Measurements from ENCODE around the gene ZXDC.
A peak's percentile ranks its signal among the peaks of the same experiment; 100 is the strongest.

ZXDC gene, protein sequence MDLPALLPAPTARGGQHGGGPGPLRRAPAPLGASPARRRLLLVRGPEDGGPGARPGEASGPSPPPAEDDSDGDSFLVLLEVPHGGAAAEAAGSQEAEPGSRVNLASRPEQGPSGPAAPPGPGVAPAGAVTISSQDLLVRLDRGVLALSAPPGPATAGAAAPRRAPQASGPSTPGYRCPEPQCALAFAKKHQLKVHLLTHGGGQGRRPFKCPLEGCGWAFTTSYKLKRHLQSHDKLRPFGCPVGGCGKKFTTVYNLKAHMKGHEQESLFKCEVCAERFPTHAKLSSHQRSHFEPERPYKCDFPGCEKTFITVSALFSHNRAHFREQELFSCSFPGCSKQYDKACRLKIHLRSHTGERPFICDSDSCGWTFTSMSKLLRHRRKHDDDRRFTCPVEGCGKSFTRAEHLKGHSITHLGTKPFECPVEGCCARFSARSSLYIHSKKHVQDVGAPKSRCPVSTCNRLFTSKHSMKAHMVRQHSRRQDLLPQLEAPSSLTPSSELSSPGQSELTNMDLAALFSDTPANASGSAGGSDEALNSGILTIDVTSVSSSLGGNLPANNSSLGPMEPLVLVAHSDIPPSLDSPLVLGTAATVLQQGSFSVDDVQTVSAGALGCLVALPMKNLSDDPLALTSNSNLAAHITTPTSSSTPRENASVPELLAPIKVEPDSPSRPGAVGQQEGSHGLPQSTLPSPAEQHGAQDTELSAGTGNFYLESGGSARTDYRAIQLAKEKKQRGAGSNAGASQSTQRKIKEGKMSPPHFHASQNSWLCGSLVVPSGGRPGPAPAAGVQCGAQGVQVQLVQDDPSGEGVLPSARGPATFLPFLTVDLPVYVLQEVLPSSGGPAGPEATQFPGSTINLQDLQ

DNA sequence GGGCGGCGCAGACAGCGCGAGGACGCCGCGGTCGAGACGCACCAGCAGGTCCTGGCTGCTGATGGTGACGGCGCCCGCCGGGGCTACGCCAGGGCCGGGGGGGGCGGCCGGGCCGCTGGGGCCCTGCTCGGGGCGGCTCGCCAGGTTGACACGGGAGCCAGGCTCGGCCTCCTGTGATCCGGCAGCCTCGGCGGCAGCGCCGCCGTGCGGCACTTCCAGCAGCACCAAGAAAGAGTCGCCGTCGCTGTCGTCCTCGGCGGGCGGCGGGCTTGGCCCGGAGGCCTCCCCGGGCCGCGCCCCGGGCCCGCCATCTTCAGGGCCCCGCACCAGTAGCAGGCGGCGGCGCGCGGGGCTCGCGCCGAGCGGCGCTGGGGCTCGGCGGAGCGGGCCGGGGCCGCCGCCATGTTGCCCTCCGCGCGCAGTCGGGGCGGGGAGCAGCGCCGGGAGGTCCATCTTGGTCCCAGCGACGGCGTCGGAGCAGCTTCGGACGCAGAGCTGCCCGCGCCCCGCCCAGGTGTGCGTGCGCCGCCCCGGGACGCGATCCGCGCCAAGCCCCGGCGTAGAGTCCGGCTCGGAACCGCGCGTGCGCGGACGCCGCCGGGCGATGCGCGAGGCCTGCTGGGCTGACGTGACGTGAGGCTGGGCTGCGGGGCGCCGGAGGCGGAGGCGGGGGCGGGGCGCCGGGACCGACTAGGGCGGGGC lies at the start of gene ZXDC:
Gene ZXDC, minus strand, starts transcription at position 479 of the 702 bp plus-strand sequence. Its CDS starts 26 bp downstream, at position 453.
- Mint-ChIP-seq H3K9me3 (no peaks in the 10 kb centered on the region), H3K27me3 (no peaks in the 10 kb centered on the region), H3K27ac (peak within 1 kb of the TSS; percentile 92), H3K4me3 (peak within 1 kb of the TSS; percentile 96), H3K36me3 (ENCODE audit: low read depth) (peaks cover 28% of the 10 kb centered on the region), H3K4me1 (ENCODE audit: low read depth) (peaks cover 44% of the 10 kb centered on the region)

DNA sequence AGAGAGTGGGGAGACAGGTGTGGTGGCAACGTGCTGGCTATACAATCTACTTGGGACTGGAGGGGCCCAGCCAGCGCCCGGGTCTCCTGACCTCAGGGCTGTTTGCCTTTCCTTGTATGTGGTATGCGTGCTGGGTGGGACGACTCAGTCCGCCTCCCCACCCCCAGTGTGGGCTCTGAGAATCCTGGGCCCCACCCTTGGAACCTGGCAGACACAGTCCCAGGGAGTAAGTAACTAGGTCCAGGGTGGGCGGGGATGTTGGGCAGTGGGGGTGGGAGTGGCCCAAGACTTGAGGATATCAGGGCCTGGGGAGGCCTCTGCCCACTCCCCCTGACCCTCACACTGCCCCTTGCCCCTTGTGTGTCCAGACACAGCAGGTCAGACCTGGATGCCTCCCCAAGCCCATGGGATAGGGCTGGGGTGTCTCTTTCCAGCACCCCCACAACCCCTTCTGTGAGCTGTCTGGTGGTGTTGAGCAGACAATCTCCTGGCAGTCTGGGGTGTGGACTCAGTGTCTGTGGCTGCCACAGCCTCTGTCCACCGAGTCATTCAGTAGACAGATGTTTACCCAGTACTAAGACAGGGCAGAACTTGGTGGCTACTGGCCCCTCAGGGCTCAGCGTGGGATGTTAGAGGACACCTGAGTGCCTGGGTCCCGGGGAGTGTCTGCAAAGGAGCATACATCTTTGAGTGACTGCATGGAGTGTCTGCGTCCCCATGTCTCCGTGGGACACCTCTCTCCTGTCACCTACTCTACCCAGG lies 49.6 kb upstream of the ZXDC start:
- Mint-ChIP-seq H3K36me3 (ENCODE audit: low read depth) (no peaks in the 10 kb centered on the region), H3K4me1 (ENCODE audit: low read depth) (no peaks in the 10 kb centered on the region), H3K4me3 (no peak overlapping the region), H3K9me3 (no peaks in the 10 kb centered on the region), H3K27me3 (peaks cover 18% of the 10 kb centered on the region), H3K27ac (no peak overlapping the region)

DNA sequence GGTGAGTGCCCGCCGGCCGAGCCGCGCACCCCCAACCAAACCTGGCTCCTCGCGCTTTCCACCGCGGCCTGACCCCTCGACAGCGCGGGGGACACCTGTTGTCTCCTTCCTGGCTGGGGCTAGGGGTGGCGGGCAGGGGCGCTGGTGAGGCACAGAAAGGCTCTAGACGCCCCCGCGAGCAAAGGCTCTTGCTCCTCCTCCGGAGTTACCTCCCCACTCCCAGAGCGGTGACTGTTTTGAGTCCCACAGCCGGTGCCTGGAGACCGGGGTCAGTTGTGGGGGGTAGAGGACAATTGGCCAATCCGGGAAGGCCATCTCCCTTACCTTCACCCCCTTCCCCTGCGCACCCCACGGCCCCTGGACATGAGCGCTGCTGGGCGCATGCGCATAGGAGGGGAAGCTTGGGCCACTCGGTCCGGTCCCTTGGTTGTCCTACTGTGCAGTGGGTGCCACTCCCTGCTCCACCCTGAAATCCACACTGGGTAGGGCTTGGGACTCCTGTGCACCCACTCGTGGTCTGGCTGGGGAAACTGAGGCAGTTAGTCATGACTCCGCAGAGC lies 48.8 kb upstream of the ZXDC start:
- H3K9me3 Mint-ChIP-seq = no peaks in the 10 kb centered on the region
- peak overlapping the region; percentile 17 for H3K4me3 Mint-ChIP-seq
- no peaks in the 10 kb centered on the region for H3K4me1 Mint-ChIP-seq (ENCODE audit: low read depth)
- H3K27me3 Mint-ChIP-seq = peaks cover 18% of the 10 kb centered on the region
- no peak overlapping the region for H3K27ac Mint-ChIP-seq
- no peaks in the 10 kb centered on the region for H3K36me3 Mint-ChIP-seq (ENCODE audit: low read depth)

DNA sequence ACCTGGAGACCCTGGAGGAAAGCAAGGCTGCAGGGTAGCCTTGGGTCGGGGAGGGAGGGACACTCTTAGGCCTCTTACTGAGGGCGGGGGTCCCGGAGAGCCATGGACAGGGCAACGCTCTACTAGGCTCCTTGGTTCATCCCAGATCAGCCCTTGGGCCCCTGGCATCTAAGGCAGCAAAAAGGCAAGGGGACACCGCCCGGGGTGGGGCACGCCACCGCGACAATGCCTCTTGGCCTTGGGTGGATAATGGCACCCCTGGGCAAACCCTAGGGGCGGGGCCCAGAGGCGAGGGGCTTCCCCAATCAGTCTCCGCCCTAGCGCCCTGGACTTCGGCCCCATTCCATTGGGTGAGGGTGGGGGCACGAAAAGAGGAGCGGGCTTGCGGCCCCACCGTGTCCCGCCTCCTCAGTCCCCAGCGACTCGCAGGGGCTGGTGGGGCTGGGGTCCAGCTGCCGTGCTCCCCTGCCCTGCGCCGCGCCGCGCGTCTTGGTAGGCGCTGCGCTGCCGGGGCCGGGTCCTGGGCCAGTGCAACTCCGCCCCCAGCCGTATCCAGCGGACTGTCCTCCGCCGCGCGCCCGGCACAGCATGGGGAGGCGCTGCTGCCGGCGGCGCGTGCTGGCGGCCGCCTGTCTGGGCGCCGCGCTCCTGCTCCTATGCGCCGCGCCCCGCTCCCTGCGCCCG lies 48.2 kb upstream of the ZXDC start, which contains the start of gene CHST13:
Gene CHST13, plus strand, starts transcription at position 411 of the 684 bp plus-strand sequence. Its CDS starts 178 bp downstream, at position 589.
- Mint-ChIP-seq H3K4me3 (peak within 1 kb of the TSS; percentile 17), H3K27ac (no peak within 1 kb of the TSS), H3K27me3 (peaks cover 18% of the 10 kb centered on the region), H3K36me3 (ENCODE audit: low read depth) (no peaks in the 10 kb centered on the region), H3K9me3 (no peaks in the 10 kb centered on the region), H3K4me1 (ENCODE audit: low read depth) (no peaks in the 10 kb centered on the region)

DNA sequence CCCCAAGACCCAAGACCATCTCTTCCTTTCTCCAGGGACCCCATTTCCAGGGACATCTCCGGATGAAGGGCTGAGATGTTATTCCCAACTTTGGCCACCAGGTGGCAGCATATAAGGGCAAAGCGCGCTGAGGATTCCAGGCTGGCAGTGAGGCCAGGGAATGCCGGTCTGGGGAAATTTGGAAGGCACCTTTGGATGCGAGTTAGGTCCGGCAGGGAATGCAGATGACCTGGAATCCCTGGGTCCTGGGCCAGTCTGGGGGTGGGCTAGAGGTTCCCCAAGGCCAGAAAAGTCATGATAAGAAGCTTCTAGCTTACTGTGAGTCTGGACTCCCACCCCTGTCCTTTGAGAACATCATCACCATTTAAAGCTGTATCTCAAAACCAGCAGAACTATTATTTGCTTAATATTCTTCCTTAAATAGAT lies 46.7 kb upstream of the ZXDC start:
- no peak overlapping the region for H3K4me3 Mint-ChIP-seq
- H3K27me3 Mint-ChIP-seq = peaks cover 18% of the 10 kb centered on the region
- H3K27ac Mint-ChIP-seq = no peak overlapping the region
- no peaks in the 10 kb centered on the region for H3K4me1 Mint-ChIP-seq (ENCODE audit: low read depth)
- H3K36me3 Mint-ChIP-seq (ENCODE audit: low read depth) = no peaks in the 10 kb centered on the region
- no peaks in the 10 kb centered on the region for H3K9me3 Mint-ChIP-seq

DNA sequence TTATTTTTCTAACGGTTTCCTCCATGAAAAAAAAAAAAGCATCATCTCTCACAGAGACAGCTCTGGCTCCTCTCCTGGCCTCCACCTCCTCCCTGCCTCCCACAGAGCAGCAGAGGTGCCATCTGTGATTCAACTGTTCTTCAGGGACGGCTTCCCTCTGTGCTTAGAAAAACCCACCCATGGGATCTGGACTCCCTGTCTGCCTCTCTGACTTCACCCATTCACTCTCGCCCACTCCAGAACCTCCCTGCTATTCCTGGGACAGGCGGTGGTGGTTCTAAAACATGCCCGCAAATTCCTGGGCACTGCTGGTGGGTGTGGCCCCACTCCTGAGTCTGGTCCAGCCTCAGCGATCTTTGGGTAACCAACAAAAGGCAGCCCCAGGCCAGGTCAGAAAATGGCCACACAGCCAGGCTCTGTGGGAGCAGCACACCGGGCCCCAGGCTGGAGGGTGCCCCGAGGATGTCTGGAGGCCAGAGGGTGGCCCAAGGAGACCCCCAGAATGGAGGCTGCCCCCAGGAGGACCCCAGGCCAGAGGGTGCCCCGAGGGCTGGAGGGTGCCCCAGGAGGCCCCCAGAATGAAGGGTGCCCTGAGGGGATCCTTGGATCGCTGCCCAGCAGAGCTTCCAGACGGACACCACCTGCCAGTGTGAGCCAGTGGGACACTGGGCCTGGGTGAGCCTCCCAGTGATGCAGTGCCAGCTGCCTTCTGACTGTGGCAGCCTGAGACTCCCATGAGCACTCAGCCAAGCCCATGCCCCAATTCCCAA lies 45.6 kb upstream of the ZXDC start:
- H3K27ac Mint-ChIP-seq = no peak overlapping the region
- H3K4me1 Mint-ChIP-seq (ENCODE audit: low read depth) = no peaks in the 10 kb centered on the region
- H3K9me3 Mint-ChIP-seq = no peaks in the 10 kb centered on the region
- no peaks in the 10 kb centered on the region for H3K36me3 Mint-ChIP-seq (ENCODE audit: low read depth)
- H3K4me3 Mint-ChIP-seq = no peak overlapping the region
- peaks cover 18% of the 10 kb centered on the region for H3K27me3 Mint-ChIP-seq

DNA sequence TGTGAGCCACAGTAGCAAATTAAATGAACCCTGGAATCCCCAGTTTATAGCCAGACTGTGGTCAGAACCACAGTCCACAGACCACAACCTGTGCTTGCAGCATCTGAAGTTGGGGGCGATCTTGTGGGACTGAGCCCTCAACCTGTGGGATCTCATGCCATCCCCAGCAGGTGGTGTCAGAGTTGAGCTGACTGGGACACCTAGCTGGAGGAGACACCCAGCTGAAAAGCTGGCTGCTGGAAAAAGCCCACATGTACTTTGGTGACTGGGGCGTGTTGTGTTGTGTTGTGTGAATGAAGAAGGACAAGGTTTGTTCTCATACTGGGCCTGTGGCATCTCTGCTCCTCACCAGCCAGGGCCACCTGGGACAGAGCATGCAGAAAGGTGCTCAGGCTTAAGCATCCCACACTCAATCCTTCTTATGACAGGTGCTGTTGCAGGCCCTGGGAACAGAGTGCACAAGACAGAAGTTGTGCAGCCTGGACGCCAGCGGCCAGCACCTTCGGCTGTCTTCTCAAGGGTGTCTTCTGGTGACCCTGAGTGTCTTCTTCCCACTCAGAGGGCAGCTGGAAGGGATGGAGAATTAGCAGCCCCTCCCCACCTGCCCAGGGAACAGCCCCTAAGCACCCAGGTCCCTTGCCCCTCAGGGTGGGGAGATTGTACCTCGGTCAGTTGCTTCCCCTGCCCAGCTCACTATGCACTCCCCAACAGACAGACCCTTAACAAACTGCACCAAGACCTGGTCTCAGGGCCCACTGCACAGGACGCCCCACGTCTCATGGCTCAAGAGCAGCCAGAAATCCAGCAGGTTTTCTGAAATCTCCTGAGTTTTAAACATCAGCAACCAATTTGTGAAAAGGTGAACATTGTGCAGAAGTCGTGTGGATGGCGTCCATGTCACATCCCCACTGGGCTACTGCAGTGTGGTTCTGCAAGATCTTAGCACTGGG lies 44.1 kb upstream of the ZXDC start:
- Mint-ChIP-seq H3K9me3 (no peaks in the 10 kb centered on the region), H3K4me3 (no peak overlapping the region), H3K27ac (no peak overlapping the region), H3K27me3 (peaks cover 18% of the 10 kb centered on the region), H3K4me1 (ENCODE audit: low read depth) (no peaks in the 10 kb centered on the region), H3K36me3 (ENCODE audit: low read depth) (no peaks in the 10 kb centered on the region)

DNA sequence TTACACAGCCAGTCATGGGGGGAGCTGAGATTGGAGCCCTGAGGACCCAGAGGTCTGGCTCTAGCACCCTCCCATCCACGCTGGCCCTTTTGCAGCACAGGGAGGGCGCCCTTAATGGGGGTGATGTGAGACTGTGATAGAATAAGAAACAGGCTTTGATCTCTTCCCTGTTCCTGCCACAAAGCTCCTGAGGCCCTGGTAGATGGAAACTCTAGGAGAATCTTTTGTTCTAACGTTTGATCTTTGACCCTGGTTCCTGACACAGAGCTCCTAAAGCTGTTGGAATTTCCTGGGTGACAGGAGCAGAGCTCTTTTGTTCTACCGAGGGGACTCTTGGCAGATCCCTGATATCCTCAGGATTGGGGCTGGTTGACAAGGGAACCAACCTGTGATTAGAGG lies 43.1 kb upstream of the ZXDC start:
- no peaks in the 10 kb centered on the region for H3K9me3 Mint-ChIP-seq
- no peak overlapping the region for H3K4me3 Mint-ChIP-seq
- H3K27me3 Mint-ChIP-seq = peaks cover 18% of the 10 kb centered on the region
- H3K27ac Mint-ChIP-seq = no peak overlapping the region
- H3K4me1 Mint-ChIP-seq (ENCODE audit: low read depth) = no peaks in the 10 kb centered on the region
- no peaks in the 10 kb centered on the region for H3K36me3 Mint-ChIP-seq (ENCODE audit: low read depth)

DNA sequence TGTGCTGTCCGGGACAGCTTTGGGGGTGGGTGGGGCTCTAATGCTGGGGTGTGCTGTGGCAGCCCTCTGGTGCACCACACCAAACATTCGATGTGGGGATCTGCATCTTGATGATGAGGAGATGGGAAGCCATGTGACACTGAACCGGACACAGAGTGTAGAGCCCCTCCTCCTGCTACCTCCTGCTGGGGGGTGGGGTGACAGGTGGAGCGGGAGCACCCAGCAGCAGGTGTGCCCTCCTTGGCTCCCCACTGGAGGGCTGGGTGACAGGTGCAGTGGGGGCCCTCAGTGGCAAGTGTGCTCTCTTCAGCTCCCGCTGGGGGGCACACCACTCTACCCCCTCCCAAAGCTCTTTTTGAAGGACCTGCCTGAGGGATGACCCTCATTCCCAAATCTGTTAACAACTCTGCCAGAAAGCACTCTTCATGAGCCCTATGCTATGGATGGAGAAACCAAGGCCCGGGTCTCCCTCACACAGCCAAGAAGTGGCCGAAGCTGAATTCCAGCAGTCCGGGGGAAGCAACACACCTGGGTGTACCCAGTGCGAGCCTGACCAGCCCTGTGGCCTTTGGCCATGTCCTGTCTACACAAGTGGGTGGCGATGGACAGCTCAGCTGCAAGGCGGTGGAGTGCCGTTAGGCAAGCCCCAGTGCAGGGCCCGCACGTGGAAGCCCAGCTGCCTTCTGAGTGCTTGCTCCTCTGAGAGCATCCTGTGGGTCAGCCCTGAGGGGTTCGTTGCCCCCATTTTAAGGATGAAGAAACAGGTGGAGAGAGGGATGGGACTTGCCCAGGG lies 42.5 kb upstream of the ZXDC start:
- no peaks in the 10 kb centered on the region for H3K9me3 Mint-ChIP-seq
- peaks cover 13% of the 10 kb centered on the region for H3K27me3 Mint-ChIP-seq
- H3K36me3 Mint-ChIP-seq (ENCODE audit: low read depth) = no peaks in the 10 kb centered on the region
- no peak overlapping the region for H3K27ac Mint-ChIP-seq
- no peak overlapping the region for H3K4me3 Mint-ChIP-seq
- H3K4me1 Mint-ChIP-seq (ENCODE audit: low read depth) = no peaks in the 10 kb centered on the region

DNA sequence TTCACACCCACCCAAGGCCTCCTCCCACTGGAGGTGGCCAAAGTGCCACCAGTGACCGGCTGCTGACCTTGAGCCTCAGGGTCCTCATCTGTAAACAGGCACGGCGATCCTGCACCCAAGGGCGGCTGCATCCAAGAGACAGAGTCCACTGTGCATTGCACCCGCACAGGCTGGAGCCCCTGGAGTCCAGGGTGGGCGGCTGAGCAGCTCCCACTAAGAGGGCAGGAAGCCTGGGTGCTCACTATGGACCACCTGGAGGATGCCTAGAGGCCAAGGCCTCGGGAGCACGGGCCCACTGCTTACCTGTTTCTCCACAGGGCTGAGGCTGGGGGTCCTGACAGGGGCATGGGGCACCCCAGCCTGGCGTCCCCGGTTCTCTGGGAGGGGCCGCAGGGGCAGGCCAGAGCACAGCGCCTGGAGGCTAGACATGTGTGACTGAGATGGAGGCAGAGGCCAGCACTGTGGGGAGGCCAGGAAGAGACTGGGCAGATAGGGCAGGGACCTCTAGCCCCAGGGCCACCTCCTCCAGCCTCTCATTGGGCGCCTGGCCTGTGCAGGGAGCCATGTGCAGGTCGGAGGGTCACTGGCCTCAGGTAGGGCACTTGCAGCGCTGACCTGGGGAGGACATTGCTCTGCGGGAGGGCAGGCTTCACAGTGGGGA lies 41.7 kb upstream of the ZXDC start, which contains the start of gene UROC1:
Gene UROC1, minus strand, starts transcription at position 483 of the 661 bp plus-strand sequence. Its CDS starts 54 bp downstream, at position 429.
- Mint-ChIP-seq H3K4me3 (no peak within 1 kb of the TSS), H3K9me3 (no peaks in the 10 kb centered on the region), H3K27me3 (peaks cover 5% of the 10 kb centered on the region), H3K4me1 (ENCODE audit: low read depth) (no peaks in the 10 kb centered on the region), H3K36me3 (ENCODE audit: low read depth) (no peaks in the 10 kb centered on the region), H3K27ac (no peak within 1 kb of the TSS)

DNA sequence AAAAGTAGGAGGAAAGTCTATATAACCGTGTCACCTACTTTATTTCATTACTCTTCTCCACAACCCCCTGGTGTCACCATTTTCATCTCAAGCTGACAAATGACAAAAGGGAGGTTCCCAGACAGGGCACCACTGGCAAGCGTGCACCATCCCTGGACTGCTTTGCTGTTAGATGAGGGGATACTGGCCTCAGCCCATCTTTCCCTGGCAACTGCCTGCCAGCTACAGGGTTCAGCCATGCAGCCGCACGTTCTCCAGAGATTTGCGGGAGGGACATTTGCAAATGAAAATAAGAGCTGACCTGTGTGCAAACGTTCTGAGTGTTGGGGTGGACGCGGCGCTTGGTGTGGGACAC lies 41.2 kb upstream of the ZXDC start:
- no peak overlapping the region for H3K27ac Mint-ChIP-seq
- H3K4me1 Mint-ChIP-seq (ENCODE audit: low read depth) = no peaks in the 10 kb centered on the region
- H3K36me3 Mint-ChIP-seq (ENCODE audit: low read depth) = no peaks in the 10 kb centered on the region
- H3K9me3 Mint-ChIP-seq = no peaks in the 10 kb centered on the region
- peaks cover under 1% of the 10 kb centered on the region for H3K27me3 Mint-ChIP-seq
- no peak overlapping the region for H3K4me3 Mint-ChIP-seq

Measured in stimulated activated naive CD8-positive, alpha-beta T cell treated with anti-CD3 and anti-CD28 coated beads, Interleukin-15, Interleukin-2, amounts not matched to agents 100 ng/mL and 50 ng/mL, for 24 hours (primary cell).